GM12892 (cell line): ENCODE results near the gene HACD2. TPM values are rescaled to one million over a fixed set of nuclear protein-coding genes. Genes with fewer than 3 reads are reported as not detected.
A peak's percentile ranks its signal among the peaks of the same experiment; 100 is the strongest.

Source experiments
- DNase-seq: peaks from one replicate; pipeline ENCODE4 v3.0.0; 2011; ENCODE audit not compliant: insufficient read length
- FAIRE-seq: peaks from 2 replicates; lab custom pipeline; 2011; peaks lifted over from hg19 to GRCh38; lab: Jason Lieb, UNC
- POLR2A ChIP-seq: IDR thresholded peaks from 2 replicates; pipeline ENCODE4 v1.6.1; 2011; ENCODE audit warnings: low read depth, low read length, control low read depth
- POLR2AphosphoS5 ChIP-seq: IDR thresholded peaks from 2 replicates; pipeline ENCODE4 v1.6.1; 2011; ENCODE audit warnings: low read depth, low read length, control low read depth
- TAF1 ChIP-seq: IDR thresholded peaks from 2 replicates; pipeline ENCODE4 v1.6.1; 2011; ENCODE audit warnings: low read depth, mild to moderate bottlenecking, control low read depth, low read length, borderline replicate concordance
- polyA plus RNA-seq: library from polyadenylated mRNA; unstranded; fragments of >200 nt; gene quantifications from one replicate; pipeline ENCODE4 v1.2.1, GENCODE V29; 2012; ENCODE audit warnings: missing spikeins, inconsistent platforms; ENCODE audit not compliant: missing spikeins

Gene HACD2, protein sequence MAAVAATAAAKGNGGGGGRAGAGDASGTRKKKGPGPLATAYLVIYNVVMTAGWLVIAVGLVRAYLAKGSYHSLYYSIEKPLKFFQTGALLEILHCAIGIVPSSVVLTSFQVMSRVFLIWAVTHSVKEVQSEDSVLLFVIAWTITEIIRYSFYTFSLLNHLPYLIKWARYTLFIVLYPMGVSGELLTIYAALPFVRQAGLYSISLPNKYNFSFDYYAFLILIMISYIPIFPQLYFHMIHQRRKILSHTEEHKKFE
- polyA plus RNA-seq, result 11.7 TPM

DNA sequence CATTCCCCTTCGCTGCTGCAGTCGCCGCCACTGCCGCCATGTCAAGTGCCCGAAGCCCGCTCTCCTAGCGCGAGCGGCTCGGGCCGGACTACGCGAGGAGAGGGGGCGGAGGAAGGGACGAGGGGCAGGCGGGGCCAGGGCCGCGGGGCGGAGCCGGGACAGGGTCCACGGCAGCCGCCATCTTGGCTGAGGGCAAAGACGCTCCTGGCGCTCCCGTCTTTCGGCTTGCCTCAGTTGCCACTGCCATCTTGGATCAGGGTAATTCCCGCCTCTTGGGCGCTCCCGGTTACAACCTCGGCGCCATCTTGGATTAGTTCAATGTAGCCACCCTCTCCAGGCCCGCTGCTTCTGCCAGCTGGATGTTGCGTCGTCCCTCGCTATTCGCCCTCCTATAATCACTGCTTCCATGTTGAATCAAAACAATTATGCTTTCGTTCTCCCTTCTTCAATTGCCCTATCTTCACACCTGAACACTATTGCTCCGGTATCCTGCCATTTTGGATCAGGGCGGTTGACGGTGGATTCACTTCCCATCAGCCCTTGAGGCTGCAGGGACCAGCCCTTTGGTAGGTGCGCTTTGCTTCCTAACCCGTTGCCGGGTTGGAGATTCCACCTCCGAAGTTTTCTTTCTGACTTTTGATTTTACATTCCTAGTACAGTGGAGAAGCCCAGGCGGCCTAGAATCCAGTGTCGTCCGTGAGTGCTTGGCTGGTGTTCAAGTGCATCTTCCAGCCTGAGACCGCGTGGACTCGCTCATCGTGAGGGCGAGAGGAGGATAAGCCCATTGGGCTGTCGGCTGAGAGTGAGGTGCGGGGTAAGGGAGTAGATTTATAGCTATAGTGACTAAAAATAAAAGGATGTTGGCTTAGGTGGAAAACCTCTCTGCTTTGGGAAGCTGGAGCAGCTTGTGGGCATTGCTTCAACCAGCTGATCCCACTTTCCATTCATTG, at the start of gene HACD2:
HACD2 (minus strand) TSS at position 66 of the 950 bp plus-strand sequence; CDS start at position 40, 26 bp downstream.
- DNase-seq (peak; percentile 75), FAIRE-seq (peak; percentile 99)
- TF ChIP-seq POLR2A, result peak; percentile 86
- TF ChIP-seq TAF1, result peak; percentile 88
- TF ChIP-seq POLR2AphosphoS5, result peak; percentile 76; the same call in 1 of the 2 replicates

DNA sequence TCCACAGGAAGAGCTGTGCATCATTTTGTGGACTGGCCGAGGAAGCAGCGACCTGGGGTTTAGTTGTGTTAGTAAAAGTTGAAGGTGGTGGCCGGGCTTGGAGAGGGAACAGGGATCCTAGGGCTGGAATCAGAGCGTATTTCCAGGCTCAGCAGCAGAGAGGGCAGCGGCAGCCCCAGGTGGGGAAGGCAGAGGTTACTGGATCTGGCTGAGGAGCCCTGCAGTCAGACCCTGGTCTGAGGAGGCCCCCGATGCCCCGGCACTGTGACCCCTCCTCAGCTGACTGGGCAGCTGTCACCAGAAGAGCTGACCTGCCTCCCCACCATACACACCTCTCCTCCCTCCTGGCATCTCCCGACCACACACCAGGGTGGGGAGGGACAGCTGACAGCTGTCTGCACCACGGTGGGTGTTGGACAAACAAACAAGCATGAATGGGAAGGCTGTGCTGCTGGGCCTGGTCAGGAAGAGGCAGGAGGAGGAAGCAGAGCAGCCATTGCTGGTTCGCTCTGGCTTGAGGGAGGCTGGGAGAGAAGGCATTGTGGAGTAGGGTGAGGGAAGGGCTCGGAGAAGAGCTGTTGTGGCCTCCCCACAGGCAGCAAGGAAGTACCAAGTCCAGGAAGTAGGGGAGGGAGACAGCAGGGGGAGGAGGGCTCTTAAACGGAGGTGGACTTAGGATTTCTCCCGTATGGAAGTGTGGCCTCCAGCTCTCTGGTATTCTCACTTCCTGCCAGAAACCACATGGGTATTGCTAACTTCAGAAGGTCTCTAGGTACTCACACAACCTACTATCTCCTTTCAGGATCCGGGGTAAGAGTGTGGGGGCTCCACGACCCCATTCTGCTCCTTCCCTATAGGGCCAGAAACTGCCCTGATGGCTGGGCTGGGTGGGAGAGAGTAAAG, 49.5 kb upstream of the HACD2 start:
- FAIRE-seq, result no peak
- DNase-seq, result no peak
- no peak for TF ChIP-seq POLR2AphosphoS5
- TF ChIP-seq POLR2A, result no peak
- no peak for TF ChIP-seq TAF1

DNA sequence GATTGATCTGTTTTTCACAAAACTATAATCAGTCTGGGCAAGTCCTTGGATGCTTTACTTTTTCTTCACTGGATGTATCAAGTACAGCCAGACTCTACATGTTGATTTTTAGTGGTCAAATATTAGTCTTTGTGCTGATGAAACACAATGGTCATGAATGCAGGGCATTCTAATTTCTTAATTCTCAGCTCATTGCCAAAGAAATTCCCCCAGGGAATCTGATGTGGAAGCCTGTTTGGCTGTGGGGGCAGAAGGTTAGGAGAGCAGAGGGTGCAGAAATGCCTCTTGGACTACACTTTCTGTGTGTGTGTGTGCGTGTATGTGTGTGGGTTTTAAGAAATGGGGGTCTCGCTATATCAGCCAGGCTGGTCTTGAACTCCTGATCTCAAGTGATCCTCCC, 48.7 kb upstream of the HACD2 start:
- no peak for FAIRE-seq
- TF ChIP-seq POLR2A (no peak), TAF1 (no peak), POLR2AphosphoS5 (no peak)
- DNase-seq, result no peak

DNA sequence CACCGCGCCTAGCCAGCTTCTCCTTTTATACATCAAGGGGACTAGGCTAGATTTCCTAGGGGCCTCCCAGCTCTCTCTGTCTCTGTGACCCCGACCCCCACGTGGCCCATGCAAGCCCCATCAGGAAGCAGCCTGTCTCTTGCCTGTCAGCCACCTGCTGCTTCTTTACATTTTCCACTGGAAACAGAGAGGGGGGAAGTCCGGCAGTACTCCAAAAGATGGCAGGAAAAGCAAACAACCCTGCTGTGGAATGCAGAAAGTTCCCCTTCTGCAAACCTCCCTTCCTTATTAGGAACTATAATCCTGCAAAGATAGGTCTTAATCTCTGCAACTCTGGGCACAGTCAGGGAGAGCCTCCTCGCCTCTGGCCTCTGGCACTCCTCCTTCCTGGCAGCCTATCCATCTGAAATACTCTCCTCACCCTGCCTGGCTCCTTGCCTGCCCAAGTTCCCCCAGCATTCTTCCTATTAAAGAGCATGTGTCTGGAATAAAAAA, 47.4 kb upstream of the HACD2 start:
- FAIRE-seq (no peak), DNase-seq (no peak)
- TF ChIP-seq POLR2AphosphoS5 (no peak), POLR2A (no peak), TAF1 (no peak)

DNA sequence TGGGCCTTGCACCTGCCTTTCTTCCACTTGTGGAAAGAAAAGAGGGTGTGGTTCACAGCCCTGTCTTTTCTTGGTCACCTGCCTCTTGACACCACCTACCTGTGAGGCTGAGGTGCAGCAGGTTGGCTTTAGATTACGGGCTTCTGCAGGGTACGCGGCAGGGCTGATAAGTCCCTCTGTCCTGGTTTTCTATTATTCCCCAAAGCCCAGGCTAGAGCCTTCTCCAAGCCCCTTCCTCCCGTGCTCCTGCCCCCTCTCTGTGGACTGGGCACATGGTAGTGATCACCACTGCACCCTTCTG, 44.8 kb upstream of the HACD2 start:
- DNase-seq (no peak), FAIRE-seq (no peak)
- TF ChIP-seq POLR2AphosphoS5 (no peak), POLR2A (no peak), TAF1 (no peak)

DNA sequence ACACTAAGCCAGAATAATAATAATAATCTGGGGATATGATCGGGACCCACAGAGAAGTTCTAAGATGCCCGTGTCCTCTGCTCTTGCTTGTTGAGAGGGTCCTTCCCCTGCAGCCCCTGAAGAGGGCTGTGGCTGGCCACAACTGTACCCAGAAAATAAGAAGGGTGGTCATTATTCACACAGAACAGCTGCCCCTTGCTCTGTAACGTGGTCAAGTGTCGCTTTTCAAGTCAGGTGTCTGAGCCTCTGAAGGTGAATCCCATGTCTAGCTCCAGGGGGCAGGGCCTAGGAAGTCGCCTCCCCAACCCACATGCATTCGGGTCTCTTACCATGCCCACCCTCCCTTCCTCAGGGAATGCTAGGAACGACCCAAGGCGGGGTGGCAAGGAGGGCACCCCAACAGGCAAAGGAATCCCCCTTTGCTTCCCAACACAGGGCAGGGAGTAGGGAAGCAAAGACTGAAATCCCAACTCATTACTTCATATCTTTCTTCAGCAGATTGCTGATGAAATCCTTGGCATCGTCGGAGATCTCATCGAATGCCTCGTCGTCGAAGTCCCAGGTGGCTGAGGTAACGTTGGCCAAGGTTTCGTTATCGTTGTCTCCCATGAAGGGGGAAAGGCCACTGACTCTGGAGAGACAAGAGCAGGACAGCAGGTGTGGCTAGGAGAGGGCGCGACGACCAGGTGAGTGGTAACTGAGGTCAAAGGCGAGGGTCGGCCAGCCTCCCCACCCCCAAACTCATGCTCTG, 44.3 kb upstream of the HACD2 start:
- DNase-seq, result no peak
- no peak for FAIRE-seq
- TF ChIP-seq POLR2AphosphoS5, result no peak
- no peak for TF ChIP-seq TAF1
- TF ChIP-seq POLR2A, result no peak

DNA sequence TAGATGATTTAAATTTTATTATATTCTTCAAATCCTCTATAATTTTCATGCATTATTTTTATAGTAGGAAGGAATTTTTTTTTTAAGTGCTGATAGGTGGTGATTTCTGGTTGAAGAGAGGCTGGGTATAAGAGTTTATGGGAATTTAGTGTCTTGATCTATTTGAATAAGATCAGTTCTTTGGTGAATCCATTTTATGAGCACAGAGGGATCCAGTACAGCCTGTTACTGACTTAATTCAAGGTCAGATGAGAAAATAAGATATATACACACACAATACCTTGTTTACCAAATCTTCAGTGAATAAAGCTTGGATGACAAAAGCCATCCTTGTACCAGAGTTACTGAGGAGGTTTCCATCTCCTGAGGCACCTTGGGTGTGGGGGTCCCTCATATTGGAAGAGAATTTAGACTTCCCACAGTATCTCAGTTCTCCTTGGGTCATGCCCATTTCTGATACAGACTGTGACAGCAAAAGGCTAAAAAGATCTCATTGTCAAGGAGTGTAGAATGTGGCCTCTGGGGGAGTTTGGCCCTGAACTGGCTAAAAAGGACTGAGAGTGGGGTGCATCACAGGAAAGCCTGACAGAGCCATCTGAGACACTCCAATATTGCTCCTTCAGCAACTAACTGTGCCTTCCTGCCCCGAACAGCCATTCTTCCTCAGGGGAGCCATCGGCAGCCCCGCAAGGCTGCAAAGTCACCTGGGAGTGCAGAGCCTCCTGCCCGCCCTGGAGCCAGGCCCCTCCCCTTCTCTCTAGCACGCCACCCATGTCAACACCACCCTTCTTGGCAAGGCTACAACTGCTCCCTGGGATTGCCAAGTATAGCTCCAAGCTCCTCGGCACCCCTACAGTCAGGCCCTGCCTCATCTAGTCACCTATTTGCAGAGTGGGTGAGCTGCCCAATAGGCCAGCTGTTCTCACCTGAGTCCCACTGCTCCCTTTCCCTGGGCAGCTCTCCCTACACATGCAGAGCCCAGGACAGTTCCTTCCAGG, 43.1 kb upstream of the HACD2 start:
- DNase-seq, result no peak
- FAIRE-seq, result no peak
- TF ChIP-seq POLR2AphosphoS5 (no peak), POLR2A (no peak), TAF1 (no peak)

DNA sequence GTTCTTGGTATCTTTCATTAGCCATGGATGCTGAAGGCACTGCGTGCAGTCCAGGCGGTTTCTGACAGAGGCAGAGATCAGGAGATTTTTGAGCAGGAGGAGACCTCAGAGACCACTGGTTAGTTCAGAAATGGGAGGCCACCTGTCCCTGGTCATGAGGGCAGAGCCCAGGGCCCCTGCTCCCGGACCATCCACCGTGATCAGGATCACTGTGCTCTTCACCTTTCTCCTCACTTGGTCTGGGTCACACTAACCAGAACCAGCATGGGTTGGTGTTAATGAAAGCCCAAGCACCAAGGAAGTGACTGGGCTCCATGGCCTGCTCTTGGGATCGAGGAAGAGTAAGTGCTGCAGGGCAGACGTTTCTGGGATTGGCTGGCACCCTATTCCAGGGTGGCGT, 42.0 kb upstream of the HACD2 start:
- no peak for DNase-seq
- no peak for TF ChIP-seq POLR2AphosphoS5
- FAIRE-seq, result no peak

DNA sequence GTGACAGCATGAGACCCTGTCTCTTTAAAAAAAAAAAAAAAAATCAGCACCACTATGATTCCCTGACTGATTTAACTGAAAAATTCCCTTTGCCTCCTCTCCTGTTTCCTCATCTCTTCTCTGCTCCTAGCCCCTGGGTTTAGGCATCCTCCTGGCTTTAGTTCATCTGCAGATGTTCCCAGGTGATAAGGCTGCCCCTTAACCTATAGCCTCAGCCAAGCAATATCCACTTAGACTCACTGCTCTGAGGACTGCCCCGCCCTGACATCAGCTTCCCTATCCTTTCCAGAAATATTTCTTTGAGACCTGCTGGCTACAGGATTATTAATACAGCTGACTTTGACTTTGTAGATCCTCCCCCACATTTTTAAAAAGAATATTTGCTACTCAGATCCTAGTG, 39.4 kb upstream of the HACD2 start:
- TF ChIP-seq POLR2AphosphoS5 (no peak), POLR2A (no peak), TAF1 (no peak)
- FAIRE-seq, result no peak
- no peak for DNase-seq

DNA sequence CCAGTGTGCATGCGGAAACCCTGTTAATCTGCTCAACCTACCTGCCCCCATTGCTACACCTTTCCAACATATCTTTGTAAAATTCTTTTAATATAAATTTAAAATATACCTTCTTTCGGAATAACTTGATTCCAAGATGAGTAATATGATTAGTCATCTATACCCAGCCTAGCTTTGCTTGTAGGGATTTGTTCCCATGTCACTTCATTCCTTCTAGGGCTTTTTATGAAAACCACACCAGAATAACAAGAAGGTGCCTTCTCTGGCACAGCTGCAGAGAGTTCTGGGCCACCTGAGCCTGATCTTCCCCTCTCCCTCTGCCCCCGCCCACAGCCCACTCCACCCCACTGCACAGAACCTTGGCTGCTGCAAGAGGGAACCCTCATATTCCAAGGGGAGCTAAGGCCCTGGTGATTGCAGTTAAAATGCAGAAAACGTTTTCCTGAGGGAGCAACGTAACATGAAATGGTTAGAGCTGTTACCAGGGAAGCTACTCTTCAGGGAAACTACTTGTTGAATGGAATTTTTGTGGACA, 38.6 kb upstream of the HACD2 start:
- FAIRE-seq, result no peak
- no peak for TF ChIP-seq POLR2A
- TF ChIP-seq TAF1, result no peak
- TF ChIP-seq POLR2AphosphoS5, result no peak

DNA sequence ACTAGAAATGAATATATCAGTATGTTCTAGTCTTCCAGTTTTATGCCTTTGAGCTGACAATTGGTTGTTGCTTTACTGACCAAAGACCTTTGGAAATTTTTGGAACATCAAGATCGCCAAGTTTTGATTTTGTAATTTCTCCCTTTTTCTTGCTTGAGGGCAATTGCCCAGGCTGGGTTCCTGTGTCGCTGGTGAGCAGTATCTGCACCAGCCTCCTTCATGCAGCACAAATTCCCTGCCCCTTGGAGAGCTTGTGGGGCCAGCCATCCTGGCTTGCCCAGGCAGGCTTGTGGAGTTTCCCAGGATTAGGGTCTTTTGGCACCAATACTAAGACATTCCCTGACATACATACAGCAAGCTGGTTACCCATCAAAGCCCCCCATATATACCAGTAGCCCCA, 37.9 kb upstream of the HACD2 start:
- TF ChIP-seq POLR2A (no peak), POLR2AphosphoS5 (no peak), TAF1 (no peak)
- FAIRE-seq (no peak), DNase-seq (no peak)

More for the DNA sequence above, 38.6 kb upstream of the HACD2 start:
- DNase-seq, result no peak
